WTC11 (cell line): ENCODE measurements around the gene REL. TPM values are rescaled to one million over a fixed set of nuclear protein-coding genes. Genes with fewer than 3 reads are reported as not detected.
A peak's percentile ranks its signal among the peaks of the same experiment; 100 is the strongest.
"Not testable (repeated sequence)": the region's sequence is repeated elsewhere in the genome, so short reads cannot be mapped to it uniquely, and the experiment has no call there.

Experiments
- ATAC-seq: fragments of 200-7000 bp; cut with Tn5 transposase; 2 replicates; pipeline ENCODE4 v1.10.0; 2021; ENCODE audit warnings: mild to moderate bottlenecking, moderate library complexity
- CTCF ChIA-PET: fragments of 300-600 bp; sonication (Branson Sonifier 250); formaldehyde crosslinking; loops from one replicate; lab custom pipeline; 2021; ENCODE audit warnings: antibody characterized with exemption; lab: Charles Lee
- POLR2A ChIA-PET: fragments of 350-600 bp; sonication (Branson Sonifier 250); formaldehyde crosslinking; loops from one replicate; lab custom pipeline; 2021; ENCODE audit warnings: antibody characterized with exemption; lab: Charles Lee
- DNase-seq: peaks from one replicate; pipeline ENCODE4 v3.0.0; 2021; ENCODE audit warnings: low spot score
- H3K27ac Mint-ChIP-seq: 2 replicates; pipeline ENCODE4 v1.8.0; 2021; ENCODE audit warnings: mixed read lengths
- H3K27me3 Mint-ChIP-seq: 2 replicates; pipeline ENCODE4 v1.8.0; 2021; ENCODE audit warnings: low read depth, mild to moderate bottlenecking, moderate library complexity, mixed read lengths
- H3K36me3 Mint-ChIP-seq: 2 replicates; pipeline ENCODE4 v1.8.0; 2021; ENCODE audit warnings: mixed read lengths
- H3K4me1 Mint-ChIP-seq: 2 replicates; pipeline ENCODE4 v1.8.0; 2022; ENCODE audit warnings: mixed read lengths
- H3K4me3 Mint-ChIP-seq: 2 replicates; pipeline ENCODE4 v1.8.0; 2021; ENCODE audit warnings: mild to moderate bottlenecking, moderate library complexity, mixed read lengths
- H3K9me3 Mint-ChIP-seq: 2 replicates; pipeline ENCODE4 v1.8.0; 2021; ENCODE audit warnings: mixed read lengths
- ERG ChIP-seq: fragments of 250-450 bp; sonication (Bioruptor Pico); IDR thresholded peaks from 2 replicates; pipeline ENCODE4 v1.8.0; 2021; ENCODE audit warnings: mild to moderate bottlenecking
- GTF2I ChIP-seq: fragments of 250-450 bp; sonication (Bioruptor Pico); conservative IDR thresholded peaks from 2 replicates; pipeline ENCODE4 v1.4.0; 2021; ENCODE audit warnings: mild to moderate bottlenecking
- HMGXB4 ChIP-seq: sonication (generic); formaldehyde crosslinking; IDR thresholded peaks from 2 replicates; pipeline ENCODE4 v1.8.1; 2023; ENCODE audit warnings: mild to moderate bottlenecking, moderate library complexity, missing genetic modification reagents
- IRF1 ChIP-seq: sonication (generic); formaldehyde crosslinking; IDR thresholded peaks from 2 replicates; pipeline ENCODE4 v1.8.0; 2023; ENCODE audit warnings: missing genetic modification reagents
- MLX ChIP-seq: sonication (generic); formaldehyde crosslinking; IDR thresholded peaks from 2 replicates; pipeline ENCODE4 v1.8.1; 2023; ENCODE audit warnings: mild to moderate bottlenecking, missing genetic modification reagents, moderate library complexity
- NFATC4 ChIP-seq: fragments of 250-450 bp; sonication (Bioruptor Pico); IDR thresholded peaks from 2 replicates; pipeline ENCODE4 v1.9.0; 2021; ENCODE audit warnings: mild to moderate bottlenecking
- OVOL2 ChIP-seq: fragments of 250-450 bp; sonication (Bioruptor Pico); IDR thresholded peaks from 2 replicates; pipeline ENCODE4 v1.9.0; 2021; ENCODE audit warnings: mild to moderate bottlenecking, borderline replicate concordance
- PRRX2 ChIP-seq: fragments of 250-450 bp; sonication (Bioruptor Pico); IDR thresholded peaks from 2 replicates; pipeline ENCODE4 v1.8.0; 2021; ENCODE audit warnings: mild to moderate bottlenecking
- RELA ChIP-seq: sonication (generic); formaldehyde crosslinking; IDR thresholded peaks from 2 replicates; pipeline ENCODE4 v1.8.1; 2022; ENCODE audit warnings: missing genetic modification reagents, mild to moderate bottlenecking, borderline replicate concordance
- SMAD3 ChIP-seq: sonication (generic); formaldehyde crosslinking; IDR thresholded peaks from 2 replicates; pipeline ENCODE4 v1.8.0; 2022; ENCODE audit warnings: missing genetic modification reagents, mild to moderate bottlenecking, borderline replicate concordance
- TEAD4 ChIP-seq: sonication (generic); formaldehyde crosslinking; IDR thresholded peaks from 2 replicates; pipeline ENCODE4 v1.8.0; 2022; ENCODE audit warnings: mild to moderate bottlenecking, missing genetic modification reagents
- USF1 ChIP-seq: sonication (generic); formaldehyde crosslinking; IDR thresholded peaks from 2 replicates; pipeline ENCODE4 v1.8.0; 2022; ENCODE audit warnings: mild to moderate bottlenecking, missing genetic modification reagents
- ZNF121 ChIP-seq: sonication (generic); formaldehyde crosslinking; IDR thresholded peaks from 2 replicates; pipeline ENCODE4 v1.8.0; 2023; ENCODE audit warnings: missing genetic modification reagents
- ZNF281 ChIP-seq: sonication (generic); formaldehyde crosslinking; IDR thresholded peaks from 2 replicates; pipeline ENCODE4 v1.8.0; 2023; ENCODE audit warnings: mild to moderate bottlenecking, missing genetic modification reagents
- ZNF396 ChIP-seq: fragments of 250-450 bp; sonication (Bioruptor Pico); IDR thresholded peaks from 2 replicates; pipeline ENCODE4 v1.8.0; 2021; ENCODE audit warnings: mild to moderate bottlenecking, moderate library complexity, borderline replicate concordance
- ZNF425 ChIP-seq: fragments of 250-450 bp; sonication (Bioruptor Pico); conservative IDR thresholded peaks from 2 replicates; pipeline ENCODE4 v1.9.0; 2021; ENCODE audit warnings: mild to moderate bottlenecking
- total RNA-seq: library from RNA; stranded (reverse); gene quantifications from 3 replicates; pipeline ENCODE4 v1.2.3, GENCODE V29; 2021

The REL gene
- total RNA-seq, 1 experiment from 2014 or later, result 8.4 TPM

- ChIA-PET CTCF (no interaction called here), POLR2A (no interaction called here)
- Mint-ChIP-seq H3K4me1 (no peaks in the 10 kb centered on the region), H3K9me3 (no peaks in the 10 kb centered on the region), H3K27ac (no peak overlapping the region), H3K27me3 (no peaks in the 10 kb centered on the region), H3K4me3 (no peak overlapping the region), H3K36me3 (no peaks in the 10 kb centered on the region)
- ATAC-seq (no peak), DNase-seq (no peak)
- TF ChIP-seq ZNF121, result no peak
- TF ChIP-seq SMAD3 (CRISPR knock-in tag), result no peak
- TF ChIP-seq, all 79 proteins: peak for 0
Observed at GRCh38 chr2:60899230-60899891, 18.0 kb downstream of the REL start.

GRCh38 chr2:60899892-60900249, 18.5 kb downstream of the REL start:
- DNase-seq (no peak), ATAC-seq (no peak)
- Mint-ChIP-seq H3K27ac (no peak overlapping the region), H3K9me3 (no peaks in the 10 kb centered on the region), H3K4me1 (no peaks in the 10 kb centered on the region), H3K36me3 (no peaks in the 10 kb centered on the region), H3K4me3 (no peak overlapping the region), H3K27me3 (no peaks in the 10 kb centered on the region)
- TF ChIP-seq ZNF396 (no peak), HMGXB4 (CRISPR knock-in tag) (no peak), PRRX2 (CRISPR knock-in tag) (no peak), ERG (CRISPR knock-in tag) (no peak), GTF2I (CRISPR knock-in tag) (no peak)
- POLR2A ChIA-PET, result no interaction called here
- CTCF ChIA-PET, result no interaction called here

GRCh38 chr2:60901296-60901695, 19.9 kb downstream of the REL start:
- H3K36me3 Mint-ChIP-seq, DNase-seq, H3K4me3 Mint-ChIP-seq, H3K4me1 Mint-ChIP-seq, ATAC-seq, CTCF ChIA-PET, H3K27ac Mint-ChIP-seq, H3K27me3 Mint-ChIP-seq, H3K9me3 Mint-ChIP-seq: not testable (repeated sequence)
- POLR2A ChIA-PET, result interaction anchor here (0.7 kb wide), 1 partner anchor 38 kb away, joined by 6 read pairs; no protein-coding TSS in a partner anchor

GRCh38 chr2:60905867-60906266, 24.5 kb downstream of the REL start:
- H3K27me3 Mint-ChIP-seq, H3K9me3 Mint-ChIP-seq, H3K4me1 Mint-ChIP-seq, H3K4me3 Mint-ChIP-seq, DNase-seq, ATAC-seq, H3K36me3 Mint-ChIP-seq, CTCF ChIA-PET, POLR2A ChIA-PET: not testable (repeated sequence)
- H3K27ac Mint-ChIP-seq, result peak overlapping the region; percentile 82; the same call in 1 of the 2 replicates

- POLR2A ChIA-PET, result no interaction called here
- Mint-ChIP-seq H3K27ac (no peak overlapping the region), H3K36me3 (no peaks in the 10 kb centered on the region), H3K27me3 (no peaks in the 10 kb centered on the region), H3K4me3 (no peak overlapping the region), H3K9me3 (no peaks in the 10 kb centered on the region), H3K4me1 (no peaks in the 10 kb centered on the region; the same call in 1 of the 2 replicates)
- CTCF ChIA-PET, result no interaction called here
- ATAC-seq, result no peak
- DNase-seq, result no peak
- TF ChIP-seq RELA (no peak), USF1 (no peak), IRF1 (no peak), MLX (CRISPR knock-in tag) (no peak), TEAD4 (CRISPR knock-in tag) (no peak), OVOL2 (CRISPR knock-in tag) (no peak), ZNF425 (no peak), ZNF281 (CRISPR knock-in tag) (no peak), NFATC4 (CRISPR knock-in tag) (no peak)
Observed at GRCh38 chr2:60906395-60906794, 25.0 kb downstream of the REL start.
